Brain microvascular endothelial cell (primary cell): ENCODE results near the gene RNF130.

ENCODE experiments used
- DNase-seq: peaks from one replicate; pipeline ENCODE4 v3.0.0-alpha.2; 2020
- H3K27ac ChIP-seq: fragments of 250-450 bp; sonication (Bioruptor Pico); 2 replicates; pipeline ENCODE4 v1.5.1; 2020; ENCODE audit warnings: mild to moderate bottlenecking, moderate library complexity
- H3K27me3 ChIP-seq: fragments of 250-450 bp; sonication (Bioruptor Pico); replicated peaks from 2 replicates; pipeline ENCODE4 v1.5.1; 2020; ENCODE audit warnings: mild to moderate bottlenecking
- H3K36me3 ChIP-seq: fragments of 250-450 bp; sonication (Bioruptor Pico); replicated peaks from 2 replicates; pipeline ENCODE4 v1.5.1; 2020; ENCODE audit warnings: mild to moderate bottlenecking
- H3K4me3 ChIP-seq: 2 replicates; pipeline ENCODE4 v1.5.1; 2011; ENCODE audit warnings: low read depth, mild to moderate bottlenecking, control low read depth, low read length, moderate library complexity
- in situ Hi-C: cut with HindIII; loops from 2 replicates; pipeline ENCODE4 v1.10.0; 2017; ENCODE audit warnings: low sequenced_read_pairs, low pct_ligation_motif_present
- TF ChIP-seq, protein P1 (sequence below): IDR thresholded peaks from 2 replicates; pipeline ENCODE4 v1.5.1; 2011; ENCODE audit warnings: low read depth, mild to moderate bottlenecking, moderate library complexity, low read length, control low read depth, inconsistent platforms; ENCODE audit errors: missing control alignments

Gene RNF130

DNA sequence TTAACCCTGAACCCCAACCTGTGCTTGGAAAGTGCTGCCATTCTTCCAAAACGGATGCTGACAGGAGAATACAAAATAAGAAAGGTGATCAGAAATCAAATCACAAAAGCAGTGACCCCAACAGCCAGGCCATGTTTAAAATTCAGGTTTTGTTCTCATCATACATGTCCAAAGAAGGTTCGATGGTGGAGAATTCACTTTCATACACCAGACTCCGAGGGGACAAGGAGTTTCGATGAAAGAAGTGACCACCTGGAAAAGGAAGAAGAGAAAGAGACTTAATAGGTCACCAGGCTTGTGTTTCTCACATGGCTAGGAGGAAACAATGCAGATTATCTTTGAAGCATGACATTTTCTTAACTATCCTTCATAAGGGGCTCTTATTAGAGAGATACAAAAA lies 151.4 kb downstream of the RNF130 start:
- TF ChIP-seq, protein P1, sequence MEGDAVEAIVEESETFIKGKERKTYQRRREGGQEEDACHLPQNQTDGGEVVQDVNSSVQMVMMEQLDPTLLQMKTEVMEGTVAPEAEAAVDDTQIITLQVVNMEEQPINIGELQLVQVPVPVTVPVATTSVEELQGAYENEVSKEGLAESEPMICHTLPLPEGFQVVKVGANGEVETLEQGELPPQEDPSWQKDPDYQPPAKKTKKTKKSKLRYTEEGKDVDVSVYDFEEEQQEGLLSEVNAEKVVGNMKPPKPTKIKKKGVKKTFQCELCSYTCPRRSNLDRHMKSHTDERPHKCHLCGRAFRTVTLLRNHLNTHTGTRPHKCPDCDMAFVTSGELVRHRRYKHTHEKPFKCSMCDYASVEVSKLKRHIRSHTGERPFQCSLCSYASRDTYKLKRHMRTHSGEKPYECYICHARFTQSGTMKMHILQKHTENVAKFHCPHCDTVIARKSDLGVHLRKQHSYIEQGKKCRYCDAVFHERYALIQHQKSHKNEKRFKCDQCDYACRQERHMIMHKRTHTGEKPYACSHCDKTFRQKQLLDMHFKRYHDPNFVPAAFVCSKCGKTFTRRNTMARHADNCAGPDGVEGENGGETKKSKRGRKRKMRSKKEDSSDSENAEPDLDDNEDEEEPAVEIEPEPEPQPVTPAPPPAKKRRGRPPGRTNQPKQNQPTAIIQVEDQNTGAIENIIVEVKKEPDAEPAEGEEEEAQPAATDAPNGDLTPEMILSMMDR: no peak
- no peak overlapping the region for H3K27ac ChIP-seq
- DNase-seq: no peak
- no peaks in the 10 kb centered on the region for H3K36me3 ChIP-seq
- no peak overlapping the region for H3K4me3 ChIP-seq
- no peaks in the 10 kb centered on the region for H3K27me3 ChIP-seq
- in situ Hi-C loops: no loop called here

DNA sequence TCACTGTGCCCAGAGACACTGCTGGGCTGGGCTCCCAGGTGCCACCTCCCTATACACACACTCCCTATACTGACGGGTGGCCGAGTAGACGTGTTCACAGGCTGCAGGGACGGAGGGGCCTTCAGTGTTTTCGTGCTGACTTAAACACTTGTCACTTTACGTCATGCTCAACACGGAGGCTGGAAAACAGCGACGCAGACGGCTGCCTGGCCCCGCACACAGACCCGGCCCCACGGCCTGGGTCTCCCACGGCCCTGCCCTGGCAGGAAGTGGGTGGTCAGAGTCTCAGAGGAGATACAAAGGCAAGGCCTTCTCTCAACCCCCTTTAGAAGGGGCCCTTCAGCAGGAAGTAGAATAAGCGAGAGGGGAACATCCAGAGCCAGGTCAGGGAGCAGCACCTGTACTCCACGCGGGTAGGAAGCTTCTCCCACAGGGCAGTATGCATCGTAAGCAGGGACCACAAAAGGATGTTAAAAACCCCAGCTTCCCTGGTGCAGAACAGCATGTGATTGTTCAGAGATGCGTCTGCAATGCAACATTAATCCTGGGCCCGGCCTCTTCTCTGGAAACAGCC lies 152.0 kb downstream of the RNF130 start:
- in situ Hi-C loops: no loop called here
- Histone ChIP-seq H3K27me3 (no peaks in the 10 kb centered on the region), H3K4me3 (no peak overlapping the region), H3K36me3 (no peaks in the 10 kb centered on the region), H3K27ac (no peak overlapping the region)
- DNase-seq: no peak
- TF ChIP-seq, protein P1: no peak

DNA sequence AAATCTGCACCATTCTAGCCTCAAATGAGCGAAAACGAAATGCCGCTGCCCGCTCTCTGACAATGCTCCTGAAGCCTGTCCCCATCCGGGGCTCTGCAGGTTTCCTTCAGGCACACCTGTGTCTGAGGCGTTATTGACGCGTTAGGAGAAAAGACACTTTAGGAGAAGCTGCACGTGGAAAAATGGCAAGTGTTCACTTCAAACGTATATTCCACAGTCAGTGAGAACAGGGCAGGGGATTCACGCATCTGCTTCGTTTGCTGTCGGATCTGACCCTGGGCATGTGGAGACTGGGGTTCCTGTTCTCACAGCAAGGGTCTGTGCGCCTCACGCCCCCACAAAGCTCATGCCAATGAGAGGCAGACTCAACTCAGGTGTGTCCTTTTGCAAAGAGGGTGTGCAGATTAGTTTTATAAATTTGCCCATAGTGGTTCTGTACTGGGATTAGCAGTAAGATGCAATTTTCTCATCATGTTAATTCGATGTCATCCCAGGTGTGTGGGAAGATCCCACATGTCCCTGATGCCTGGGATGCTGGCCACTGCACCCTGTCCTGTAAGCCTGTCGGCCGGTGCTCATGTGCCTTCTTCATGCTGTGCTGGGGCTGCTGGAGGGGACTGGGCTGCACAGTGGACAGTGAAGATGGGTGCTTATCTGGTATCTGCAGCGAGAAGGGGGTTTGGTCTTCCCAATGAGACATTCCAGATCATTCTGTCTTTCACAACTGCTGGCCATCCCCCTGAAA lies 152.6 kb downstream of the RNF130 start:
- no peak overlapping the region for H3K4me3 ChIP-seq
- H3K36me3 ChIP-seq: no peaks in the 10 kb centered on the region
- TF ChIP-seq, protein P1: no peak
- no peak for DNase-seq
- in situ Hi-C loops: no loop called here
- no peak overlapping the region for H3K27ac ChIP-seq
- no peaks in the 10 kb centered on the region for H3K27me3 ChIP-seq

DNA sequence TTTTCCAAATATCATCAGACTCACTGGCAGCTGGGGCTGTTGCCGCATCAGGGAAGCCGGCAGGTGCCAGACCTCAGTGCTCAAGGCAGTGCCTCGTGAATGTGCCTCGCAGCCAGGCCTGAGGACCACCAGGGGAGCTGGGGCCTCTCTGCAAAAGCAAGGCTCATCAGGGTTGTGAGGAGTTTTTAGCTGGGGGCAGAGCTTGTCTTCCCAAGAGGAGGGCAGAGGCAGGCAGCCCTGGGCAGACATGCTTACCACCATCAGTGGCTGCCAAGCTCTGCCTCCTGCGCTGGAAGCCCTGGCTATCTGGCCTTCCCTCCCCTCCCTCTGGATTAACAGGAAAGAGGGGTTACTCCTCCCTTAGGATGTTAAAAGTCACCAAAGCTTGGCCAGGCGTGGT lies 155.0 kb downstream of the RNF130 start:
- in situ Hi-C loops: no loop called here
- TF ChIP-seq, protein P1: no peak
- H3K36me3 ChIP-seq: no peaks in the 10 kb centered on the region
- H3K27me3 ChIP-seq: no peaks in the 10 kb centered on the region
- no peak overlapping the region for H3K27ac ChIP-seq
- no peak overlapping the region for H3K4me3 ChIP-seq
- DNase-seq: no peak

DNA sequence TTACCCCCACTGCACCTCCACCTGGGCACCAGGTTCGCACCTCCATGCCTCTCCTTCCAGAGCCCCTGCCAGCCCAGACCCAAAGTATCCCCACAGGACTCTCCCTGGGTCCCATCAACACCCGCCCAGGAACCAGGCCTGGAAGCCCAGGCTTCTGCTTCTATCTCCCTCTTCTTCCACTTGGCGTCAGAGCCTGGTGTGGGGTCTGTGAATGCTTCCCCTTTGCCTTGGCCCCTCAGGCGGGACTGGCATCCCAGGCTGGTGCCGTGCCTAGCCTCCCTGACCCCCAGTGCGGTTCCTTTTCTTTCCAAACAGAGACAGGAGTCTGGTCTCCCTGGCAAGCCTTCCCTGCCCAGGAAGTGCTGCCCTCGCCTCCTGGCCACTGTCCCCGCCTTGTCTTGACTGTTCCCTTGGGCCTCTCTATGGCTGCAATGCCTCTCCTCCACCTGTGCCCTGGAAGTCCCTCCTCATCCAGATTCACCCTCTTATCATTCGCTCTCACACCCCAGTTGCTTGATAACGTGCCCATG lies 156.1 kb downstream of the RNF130 start:
- Histone ChIP-seq H3K27ac (no peak overlapping the region), H3K4me3 (no peak overlapping the region), H3K27me3 (no peaks in the 10 kb centered on the region), H3K36me3 (no peaks in the 10 kb centered on the region)
- in situ Hi-C loops: no loop called here
- TF ChIP-seq, protein P1: no peak
- no peak for DNase-seq
